ENCODE measurements around the gene PPME1. TPM values are rescaled to one million over a fixed set of nuclear protein-coding genes. Genes with fewer than 3 reads are reported as not detected.

The PPME1 gene
- total RNA-seq, 1 experiment from 2014 or later, result 68.3 TPM

GRCh38 chr11:74232311-74232950 is 61.3 kb downstream of the PPME1 start:
- no TSS peak for BruUV-seq (replicated peaks)
- Histone ChIP-seq H4K20me1 (ENCODE audit: insufficient read depth) (no peaks in the 10 kb centered on the region), H3K4me1 (ENCODE audit: control insufficient read depth in 1 of 2, insufficient read depth in 2 of 2, low read length in 2 of 2) (no peaks in the 10 kb centered on the region), H3K27me3 (ENCODE audit: insufficient read depth, low read length) (no peaks in the 10 kb centered on the region), H3K79me2 (ENCODE audit: insufficient read depth, low read length) (0 out of 2 replicates have a peak, but pooled peaks cover 1% of the 10 kb centered on the region), H3K4me2 (ENCODE audit: low read length) (no peak overlapping the region), H3K9ac (ENCODE audit: low read length) (no peak overlapping the region), H3K9me3 (ENCODE audit: control insufficient read depth in 1 of 2, insufficient read depth in 1 of 2, low read depth in 1 of 2, low read length in 2 of 2) (no peaks in the 10 kb centered on the region), H3K36me3 (ENCODE audit: control insufficient read depth in 1 of 2, insufficient read depth in 2 of 2, low read length in 2 of 2) (peaks cover 29 to 33% of the 10 kb centered on the region in 2 experiments), H3K9me2 (ENCODE audit: insufficient read depth) (no peaks in the 10 kb centered on the region), H3K27ac (ENCODE audit: low read depth, low read length) (no peak overlapping the region), H2AFZ (ENCODE audit: low read depth, low read length, poor library complexity, severe bottlenecking) (no peak overlapping the region), H3K4me3 (replicated peaks in 1 of 2; ENCODE audit: low read depth in 1 of 2, low read length in 2 of 2) (no peak overlapping the region)
- intact Hi-C loops (cut with micrococcal nuclease), result no loop called here
- POLR2A ChIA-PET, result no interaction called here
- RAD21 ChIA-PET (ENCODE audit: low non-redundant PET in 1 of 2, low total read pairs in 2 of 2, uncharacterized antibody in 2 of 2, unreplicated experiment in 2 of 2), result interaction anchor here in 1 of 2 experiments (0.7 kb wide), 1 partner anchor 219 kb away, joined by 3 read pairs; no protein-coding TSS in a partner anchor
- CTCF ChIA-PET, result no interaction called here
- TF ChIP-seq EGR1 (IDR thresholded peaks at IDR 0.05; ENCODE audit: low read depth) (no peak), TCF7L2 (IDR thresholded peaks at IDR 0.05; ENCODE audit: borderline replicate concordance, extremely low read depth, insufficient read depth, insufficient read length) (no peak), SP1 (IDR thresholded peaks at IDR 0.05; ENCODE audit: low read depth) (no peak), REST (IDR thresholded peaks at IDR 0.05; ENCODE audit: low read depth) (no peak), JUND (IDR thresholded peaks at IDR 0.05) (no peak), YY1 (IDR thresholded peaks at IDR 0.05; ENCODE audit: extremely low read depth, insufficient replicate concordance, low read depth, low read length) (no peak), RAD21 (IDR thresholded peaks at IDR 0.05; ENCODE audit: low read depth) (no peak), POLR2AphosphoS5 (IDR thresholded peaks at IDR 0.05; ENCODE audit: low read depth, low read length) (no peak), SRF (IDR thresholded peaks at IDR 0.05; ENCODE audit: low read depth) (no peak), CBX3 (IDR thresholded peaks at IDR 0.05; ENCODE audit: low read depth) (no peak), MAX (IDR thresholded peaks at IDR 0.05) (no peak), ZNF274 (IDR thresholded peaks at IDR 0.05; ENCODE audit: low read depth, low read length) (no peak), ZFX (IDR thresholded peaks at IDR 0.05) (no peak), EZH2 (IDR thresholded peaks at IDR 0.05) (no peak), SIN3A (IDR thresholded peaks at IDR 0.05; ENCODE audit: low read depth) (no peak)
- ATAC-seq (no peak), DNase-seq (ENCODE audit: low read depth, low spot score) (no peak)
